HG03159 (cell line): ENCODE measurements around the gene DEFB119.
"Not testable (repeated sequence)": the region's sequence is repeated elsewhere in the genome, so short reads cannot be mapped to it uniquely, and the experiment has no call there.

Experiments used
- ATAC-seq: cut with Tn5 transposase; IDR thresholded peaks from one replicate; pipeline ENCODE4 v1.9.1; 2021; ENCODE audit warnings: mild to moderate bottlenecking, moderate library complexity; ENCODE audit not compliant: unreplicated experiment

The DEFB119 gene, protein sequence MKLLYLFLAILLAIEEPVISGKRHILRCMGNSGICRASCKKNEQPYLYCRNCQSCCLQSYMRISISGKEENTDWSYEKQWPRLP

DNA sequence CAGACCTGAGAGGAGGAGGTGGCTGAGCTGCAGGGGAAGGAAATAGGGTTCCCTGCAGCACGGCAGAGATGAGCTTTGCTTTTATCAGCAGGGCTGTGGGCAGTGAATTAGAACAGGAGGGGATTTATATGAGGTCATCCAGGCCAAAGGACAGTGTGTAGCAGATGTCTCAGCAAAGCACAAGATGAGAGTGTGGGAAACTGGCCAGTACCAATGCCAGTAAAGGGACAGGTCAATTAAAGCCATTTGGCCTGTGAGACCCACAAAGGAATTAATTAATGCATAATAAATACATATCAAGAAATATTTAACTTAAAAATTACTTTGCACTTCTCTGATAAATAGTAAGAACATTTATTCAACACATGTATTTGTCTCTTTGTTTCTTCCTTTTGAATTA, at the start of gene DEFB119:
Gene DEFB119, minus strand, starts transcription at position 101 of the 400 bp plus-strand sequence. CDS start 107 bp downstream, outside the sequence.
- ATAC-seq: no peak

DNA sequence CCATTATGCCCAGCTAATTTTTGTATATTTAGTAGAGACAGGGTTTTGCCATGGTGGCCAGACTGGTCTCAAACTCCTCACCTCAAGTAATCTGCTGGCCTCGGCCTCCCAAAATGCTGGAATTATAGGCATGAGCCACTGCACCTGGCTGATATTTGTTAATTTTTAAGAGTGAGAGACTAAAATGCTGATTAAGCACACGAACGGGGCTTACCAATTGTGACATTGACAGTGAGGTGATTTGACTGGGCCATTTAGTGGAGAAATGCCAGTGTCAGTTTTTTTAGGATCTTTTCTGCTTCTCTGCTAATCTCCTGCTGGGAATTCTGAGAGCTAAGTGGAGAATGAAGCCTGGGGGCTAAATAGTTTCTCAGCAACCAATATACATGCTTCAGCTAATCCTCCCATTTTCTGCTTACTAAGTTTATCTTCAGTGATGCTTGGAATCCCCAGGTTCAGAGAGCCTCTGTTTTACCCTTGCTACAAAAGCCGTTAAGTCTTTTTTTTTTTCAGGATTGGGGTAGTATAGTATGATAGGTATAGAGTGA, 40.3 kb upstream of the DEFB119 start:
- ATAC-seq: no peak

DNA sequence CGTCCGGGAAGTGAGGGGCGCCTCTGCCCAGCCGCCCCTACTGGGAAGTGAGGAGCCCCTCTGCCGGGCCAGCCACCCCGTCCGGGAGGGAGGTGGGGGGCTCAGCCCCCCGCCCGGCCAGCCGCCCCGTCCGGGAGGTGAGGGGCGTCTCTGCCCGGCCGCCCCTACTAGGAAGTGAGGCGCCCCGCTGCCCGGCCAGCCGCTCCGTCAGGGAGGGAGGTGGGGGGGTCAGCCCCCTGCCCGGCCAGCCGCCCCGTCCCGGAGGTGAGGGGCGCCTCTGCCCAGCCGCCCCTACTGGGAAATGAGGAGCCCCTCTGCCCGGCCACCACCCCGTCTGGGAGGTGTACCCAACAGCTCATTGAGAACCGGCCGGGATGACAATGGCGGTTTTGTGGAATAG, 37.2 kb upstream of the DEFB119 start:
- ATAC-seq: not testable (repeated sequence)

GRCh38 chr20:31426891-31427551, 36.6 kb upstream of the DEFB119 start:
- not testable (repeated sequence) for ATAC-seq

- ATAC-seq: no peak
Observed at GRCh38 chr20:31425797-31426196, 35.4 kb upstream of the DEFB119 start.

DNA sequence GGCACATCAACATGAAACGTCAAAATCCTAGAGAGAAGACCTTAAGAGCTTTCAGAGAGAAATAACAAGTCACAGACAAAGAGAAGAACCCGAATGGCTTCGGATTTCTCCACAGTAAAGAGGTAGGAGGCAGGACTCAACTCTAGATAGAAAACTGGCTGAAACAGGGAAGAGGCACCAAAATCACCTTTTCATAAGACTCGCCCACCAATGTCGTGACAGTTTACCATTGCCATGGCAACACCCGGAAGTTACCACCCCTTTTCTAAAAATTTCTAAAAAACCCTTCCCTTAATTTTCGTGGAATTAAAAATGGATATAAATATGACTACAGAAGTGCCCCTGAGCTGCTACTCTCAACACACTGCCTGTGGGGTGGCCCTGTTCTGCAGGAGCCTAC, 27.9 kb upstream of the DEFB119 start:
- no peak for ATAC-seq

DNA sequence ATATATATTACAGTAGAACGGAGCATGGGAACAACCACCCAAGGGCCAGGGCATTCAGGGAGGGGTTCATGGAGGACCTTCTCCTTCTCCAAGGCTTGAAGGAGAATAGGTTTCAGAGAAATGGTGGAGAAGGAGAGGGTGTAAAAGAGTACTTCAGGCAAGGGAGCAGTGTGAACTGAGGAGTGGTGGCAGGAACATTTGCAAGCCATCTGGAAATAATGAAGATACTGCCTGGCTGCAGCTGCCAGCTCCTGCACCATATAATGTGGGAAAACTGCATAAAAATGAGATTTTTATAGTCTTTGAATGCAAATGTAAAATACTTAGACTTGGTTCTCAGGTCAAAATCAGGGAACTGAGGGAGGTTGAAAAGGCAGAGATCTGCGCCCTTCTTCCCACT, 25.3 kb upstream of the DEFB119 start:
- no peak for ATAC-seq

DNA sequence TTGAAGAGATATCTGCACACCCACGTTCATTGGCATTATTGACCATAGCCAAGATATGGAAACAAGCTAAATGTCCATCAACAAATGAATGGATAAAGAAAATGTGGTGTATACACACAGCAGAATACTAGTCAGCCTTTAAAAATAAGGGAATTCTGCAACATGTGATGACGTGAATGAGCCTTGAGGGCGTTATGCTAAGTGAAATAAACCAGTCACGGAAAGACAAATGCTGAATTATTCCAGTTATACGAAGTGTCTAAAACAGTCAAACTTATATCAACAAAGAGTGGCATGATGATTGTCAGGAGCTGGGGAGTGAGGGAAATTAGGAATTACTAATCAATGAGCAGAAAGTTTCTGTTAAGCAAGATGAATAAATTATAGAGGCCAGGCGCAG, 24.0 kb upstream of the DEFB119 start:
- no peak for ATAC-seq

- ATAC-seq: no peak
Observed at GRCh38 chr20:31410011-31410410, 19.6 kb upstream of the DEFB119 start.

- no peak for ATAC-seq
Observed at GRCh38 chr20:31406115-31406514, 15.7 kb upstream of the DEFB119 start, which contains the start of gene DEFB121. Gene DEFB121, minus strand, starts transcription at chr20:31406215. Its CDS starts 63 bp downstream, at chr20:31406152.

DNA sequence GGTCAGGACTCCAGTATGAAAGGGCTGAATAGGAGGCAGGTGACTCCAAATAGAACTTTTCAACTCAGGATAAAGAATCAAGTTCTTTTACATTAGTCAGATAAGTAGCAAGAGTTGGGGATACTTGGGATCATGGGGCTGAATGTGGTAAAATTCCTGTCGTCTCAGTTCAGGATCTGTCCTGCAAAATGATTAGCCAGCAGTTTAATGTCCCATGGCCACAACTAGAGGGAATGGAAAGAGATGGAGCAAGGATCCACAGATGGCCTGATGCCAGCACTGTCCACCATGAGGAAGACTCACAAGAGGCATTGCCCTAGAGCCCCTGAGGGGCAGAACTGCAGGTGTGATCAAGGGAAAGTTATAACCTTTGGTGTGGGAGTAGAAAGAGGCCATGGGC, 13.5 kb upstream of the DEFB119 start:
- no peak for ATAC-seq

GRCh38 chr20:31394900-31395299, 4.5 kb upstream of the DEFB119 start:
- no peak for ATAC-seq

DNA sequence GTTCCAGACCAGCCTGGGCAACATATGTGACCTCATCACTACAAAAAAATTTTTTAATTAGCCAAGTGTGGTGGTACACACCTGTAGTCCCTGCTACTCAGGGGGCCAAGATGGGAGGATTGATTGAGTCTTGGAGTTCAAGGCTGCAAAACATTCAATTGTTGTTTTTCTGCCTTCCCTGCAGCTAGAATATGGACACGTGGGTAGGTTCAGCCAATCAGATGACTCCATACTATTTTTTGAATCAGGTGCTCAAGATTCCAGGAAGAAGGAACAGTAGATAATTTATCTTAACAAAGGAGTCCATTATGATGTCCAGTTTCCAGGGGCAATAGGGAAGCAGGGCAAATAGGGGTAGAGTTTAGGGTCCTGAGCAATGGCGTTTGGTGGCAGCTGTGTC, 2.4 kb upstream of the DEFB119 start:
- ATAC-seq: no peak

DNA sequence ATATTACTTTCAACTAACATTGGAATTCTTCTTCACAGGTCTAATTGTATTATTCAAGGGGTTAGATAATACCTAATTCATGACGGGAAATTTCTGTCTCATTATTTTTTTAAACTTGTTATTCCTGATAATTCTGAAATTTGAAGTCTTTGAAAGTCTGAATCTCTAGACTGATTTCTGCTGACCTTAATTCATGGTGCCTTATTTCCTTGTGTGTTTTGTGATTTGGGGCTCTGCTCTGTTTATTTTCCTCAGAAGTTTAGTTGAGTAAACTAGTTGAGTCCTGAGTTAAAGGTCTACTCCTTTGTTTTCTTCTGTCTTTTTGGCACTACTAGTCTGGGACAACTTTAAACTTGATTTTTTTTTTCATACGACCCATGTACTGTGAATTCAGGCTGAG, 16.0 kb downstream of the DEFB119 start:
- no peak for ATAC-seq

DNA sequence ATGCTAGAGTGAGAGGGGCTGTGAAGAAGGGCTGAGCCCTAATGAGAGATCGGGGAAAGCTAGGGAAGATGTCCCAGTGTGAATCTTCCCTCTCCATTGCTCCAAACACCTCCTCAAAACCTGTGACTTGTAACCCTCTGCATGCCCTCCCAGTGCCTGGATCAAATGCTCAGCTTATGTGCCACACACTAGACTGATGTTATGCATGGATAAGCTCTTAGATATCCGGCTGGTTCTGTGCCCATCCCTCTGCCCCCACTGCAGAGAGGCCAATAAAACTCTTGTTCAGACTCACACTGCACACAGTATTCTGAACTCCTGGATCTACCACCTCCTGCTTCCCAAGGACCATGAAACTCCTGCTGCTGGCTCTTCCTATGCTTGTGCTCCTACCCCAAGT, 22.1 kb downstream of the DEFB119 start, which contains the start of gene DEFB118:
Gene DEFB118, plus strand, starts transcription at position 301 of the 400 bp plus-strand sequence. Its CDS starts 50 bp downstream, at position 351.
- no peak for ATAC-seq

- not testable (repeated sequence) for ATAC-seq
Observed at GRCh38 chr20:31364272-31364671, 26.1 kb downstream of the DEFB119 start.

GRCh38 chr20:31363295-31363694, 27.1 kb downstream of the DEFB119 start:
- no peak for ATAC-seq

GRCh38 chr20:31355981-31356380, 34.4 kb downstream of the DEFB119 start:
- ATAC-seq: no peak

DNA sequence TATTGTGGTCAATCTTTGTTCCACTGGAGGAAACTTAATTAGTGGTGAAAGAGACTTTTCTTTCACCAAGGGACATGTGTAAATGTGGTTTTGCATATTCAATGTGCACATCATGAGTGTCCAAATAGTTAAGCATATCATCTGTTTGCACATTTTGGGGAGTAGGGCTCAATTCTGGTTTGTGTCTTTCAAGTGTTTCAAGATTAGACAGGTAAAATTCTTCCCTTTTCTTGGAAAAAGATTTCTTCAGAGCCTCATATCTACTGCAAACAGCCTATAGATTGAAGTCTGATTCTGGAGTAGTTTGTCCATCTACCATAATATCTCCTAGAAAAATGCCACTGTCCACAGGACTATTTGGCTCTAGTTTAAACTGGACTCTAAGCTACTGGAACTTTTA, 48.9 kb downstream of the DEFB119 start:
- ATAC-seq: no peak

DNA sequence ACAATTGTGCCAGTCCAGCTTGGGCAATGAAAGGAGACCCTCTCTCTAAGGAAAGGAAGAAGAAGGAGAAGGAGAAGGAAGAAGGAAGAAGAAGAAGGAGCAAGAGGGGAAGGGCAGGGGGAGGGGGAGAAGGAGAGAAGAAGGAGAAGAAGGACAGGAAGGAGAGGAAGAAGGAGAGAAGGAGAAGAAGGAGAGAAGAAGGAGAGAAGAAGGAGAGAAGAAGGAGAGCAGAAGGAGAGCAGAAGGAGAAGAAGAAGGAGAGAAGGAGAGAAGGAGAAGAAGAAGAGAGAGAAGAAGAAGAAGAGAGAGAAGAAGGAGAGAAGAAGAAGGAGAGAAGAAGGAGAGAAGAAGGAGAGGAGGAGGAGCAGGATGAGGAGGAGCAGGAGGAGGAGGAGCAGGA, 59.5 kb downstream of the DEFB119 start:
- no peak for ATAC-seq
